Endothelial cell of umbilical vein (primary cell): ENCODE results near the gene DNAH10. TPM values are rescaled to one million over a fixed set of nuclear protein-coding genes. Genes with fewer than 3 reads are reported as not detected.

ENCODE experiments used
- BruUV-seq: library from RNA; stranded (reverse); fragments of 400-500 nt; replicated peaks from 2 replicates; lab custom pipeline; 2021; lab: Mats Ljungman, UMichigan
- CTCF ChIA-PET: fragments of 300-600, 350-600 bp; sonication (Branson Sonifier 250); formaldehyde crosslinking; loops from one replicate; lab custom pipeline; 2021; ENCODE audit warnings: antibody characterized with exemption, inconsistent platforms; lab: Charles Lee
- POLR2A ChIA-PET: fragments of 300-600, 350-600 bp; sonication (Branson Sonifier 250); formaldehyde crosslinking; loops from one replicate; lab custom pipeline; 2021; ENCODE audit warnings: antibody characterized with exemption, inconsistent platforms; lab: Charles Lee
- DNase-seq: peaks from one replicate; pipeline ENCODE4 v3.0.0-alpha.2; 2011; ENCODE audit warnings: low read depth, low spot score
- FAIRE-seq: peaks from 2 replicates; lab custom pipeline; 2011; peaks lifted over from hg19 to GRCh38; lab: Jason Lieb, UNC
- H2AFZ ChIP-seq: 2 replicates; pipeline ENCODE4 v1.6.0; 2012; ENCODE audit warnings: low read depth, low read length, control low read depth, inconsistent platforms
- H3K27ac ChIP-seq: 2 replicates; pipeline ENCODE4 v1.5.1; 2011; ENCODE audit warnings: low read depth, mild to moderate bottlenecking, control low read depth, low read length, moderate library complexity; ENCODE audit not compliant: insufficient read depth
- H3K27me3 ChIP-seq, 2 experiments: 2 replicates each; pipeline versions ENCODE4 v1.6.0 to v1.6.1; 2011; ENCODE audit warnings: low read length in 2 of 2, mixed read lengths in 1 of 2; ENCODE audit not compliant: control insufficient read depth in 2 of 2, insufficient read depth in 2 of 2
- H3K36me3 ChIP-seq, 2 experiments: 2 replicates in 1 of 2; 3 replicates in 1 of 2; pipeline ENCODE4 v1.5.1; 2011; ENCODE audit warnings: low read length in 2 of 2, mild to moderate bottlenecking in 1 of 2, moderate library complexity in 1 of 2; ENCODE audit not compliant: control insufficient read depth in 2 of 2, insufficient read depth in 2 of 2; ENCODE audit errors: extremely low read depth in 1 of 2
- H3K4me1 ChIP-seq: 3 replicates; pipeline ENCODE4 v1.5.1; 2011; ENCODE audit warnings: mild to moderate bottlenecking, low read length; ENCODE audit not compliant: control insufficient read depth, insufficient read depth; ENCODE audit errors: extremely low read depth
- H3K4me2 ChIP-seq: 2 replicates; pipeline ENCODE4 v1.6.1; 2011; ENCODE audit warnings: low read length, control low read depth, mixed read lengths; ENCODE audit not compliant: insufficient read depth
- H3K4me3 ChIP-seq, 3 experiments: fragments of 200-600 bp in 1 of 3; sonication (generic), shearing (Covaris generic) in 1 of 3; replicated peaks in 1 of 3; 2 replicates each; pipeline ENCODE4 v1.5.1; 2011 to 2016; ENCODE audit warnings: control low read depth in 3 of 3, low read length in 3 of 3, mild to moderate bottlenecking in 2 of 3, inconsistent platforms in 1 of 3, low read depth in 1 of 3, moderate library complexity in 1 of 3; ENCODE audit not compliant: insufficient read depth in 1 of 3
- H3K79me2 ChIP-seq: 2 replicates; pipeline ENCODE4 v1.6.0; 2012; ENCODE audit warnings: low read length, inconsistent platforms; ENCODE audit not compliant: control insufficient read depth, insufficient read depth
- H3K9ac ChIP-seq: replicated peaks from 2 replicates; pipeline ENCODE3; 2011; ENCODE audit warnings: low read length, control low read depth; ENCODE audit not compliant: insufficient read depth; ENCODE audit errors: extremely low read depth
- H3K9me1 ChIP-seq: replicated peaks from 3 replicates; pipeline ENCODE4 v1.6.0; 2011; ENCODE audit warnings: mild to moderate bottlenecking, low read length; ENCODE audit not compliant: control insufficient read depth, insufficient read depth; ENCODE audit errors: extremely low read depth
- H3K9me3 ChIP-seq: replicated peaks from 2 replicates; pipeline ENCODE4 v1.5.1; 2012; ENCODE audit warnings: low read length, inconsistent platforms; ENCODE audit not compliant: control insufficient read depth, insufficient read depth
- H4K20me1 ChIP-seq: replicated peaks from 2 replicates; pipeline ENCODE3; 2011; ENCODE audit warnings: mild to moderate bottlenecking, low read length; ENCODE audit not compliant: control insufficient read depth, insufficient read depth; ENCODE audit errors: extremely low read depth
- CTCF ChIP-seq, 2 donors: IDR thresholded peaks; 1 replicate in 1 of 2; 2 replicates in 1 of 2; pipeline ENCODE4 v1.5.1; 2011; ENCODE audit warnings: low read length in 2 of 2, mild to moderate bottlenecking in 2 of 2, moderate library complexity in 2 of 2, control low read depth in 1 of 2, inconsistent platforms in 1 of 2, low read depth in 1 of 2; ENCODE audit not compliant: insufficient read depth in 1 of 2; ENCODE audit errors: extremely low read depth in 1 of 2
- EZH2 ChIP-seq: IDR thresholded peaks from 2 replicates; pipeline ENCODE4 v1.6.1; 2012; ENCODE audit warnings: borderline replicate concordance, low read depth, mild to moderate bottlenecking, moderate library complexity, low read length, inconsistent platforms; ENCODE audit not compliant: severe bottlenecking
- FOS ChIP-seq: IDR thresholded peaks from 2 replicates; pipeline ENCODE4 v1.6.1; 2011; ENCODE audit warnings: mild to moderate bottlenecking, low read length, moderate library complexity, borderline replicate concordance; ENCODE audit not compliant: insufficient read depth
- GATA2 ChIP-seq: IDR thresholded peaks from 2 replicates; pipeline ENCODE4 v1.7.0; 2011; ENCODE audit warnings: low read depth, mild to moderate bottlenecking, moderate library complexity, mixed read lengths, low read length; ENCODE audit not compliant: insufficient read length, insufficient read depth
- JUN ChIP-seq: IDR thresholded peaks from 2 replicates; pipeline ENCODE4 v1.6.1; 2011; ENCODE audit warnings: borderline replicate concordance, low read depth; ENCODE audit not compliant: insufficient read length, insufficient read depth
- MAX ChIP-seq: IDR thresholded peaks from 2 replicates; pipeline ENCODE4 v1.6.1; 2011; ENCODE audit not compliant: insufficient read depth, insufficient read length
- MYC ChIP-seq: IDR thresholded peaks from one replicate; pipeline ENCODE4 v1.6.1; 2011; ENCODE audit warnings: mild to moderate bottlenecking, low read depth, low read length
- POLR2A ChIP-seq: IDR thresholded peaks from 2 replicates; pipeline ENCODE4 v1.6.1; 2012; ENCODE audit warnings: low read depth, mild to moderate bottlenecking, control low read depth, low read length
- POLR2AphosphoS5 ChIP-seq: IDR thresholded peaks from 2 replicates; pipeline ENCODE4 v1.6.1; 2012; ENCODE audit warnings: low read depth, mild to moderate bottlenecking, control low read depth, low read length, moderate library complexity; ENCODE audit not compliant: insufficient read depth
- dilution Hi-C: fragments of 300-500 bp; cut with MboI; formaldehyde crosslinking; loops from one replicate; pipeline ENCODE4 v1.15.0; 2019; ENCODE audit warnings: low sequenced_read_pairs; ENCODE audit not compliant: extremely low pct_ligation_motif_present
- intact Hi-C: fragments of 100-400 bp; cut with micrococcal nuclease; formaldehyde crosslinking; loops from one replicate; pipeline ENCODE4 v1.10.0; 2022
- polyA plus RNA-seq, 4 experiments: library from polyadenylated mRNA; depleted of rRNA in 3 of 4; stranded (reverse) in 3 of 4; unstranded in 1 of 4; fragments of >200 nt; gene quantifications; 2 replicates each; pipeline versions ENCODE4 v1.2.1 to v1.2.3, GENCODE V29; 2011 to 2012; ENCODE audit warnings: missing spikeins in 1 of 4
- total RNA-seq: library from RNA; stranded (reverse); gene quantifications from 2 replicates; pipeline ENCODE4 v1.2.3, GENCODE V29; 2021

Gene DNAH10
- total and polyA plus RNA-seq, 2 donors (not counting 3 experiments of a cell fraction or from before 2014, with no cell fraction given), result 0.04 to 0.31 TPM

DNA sequence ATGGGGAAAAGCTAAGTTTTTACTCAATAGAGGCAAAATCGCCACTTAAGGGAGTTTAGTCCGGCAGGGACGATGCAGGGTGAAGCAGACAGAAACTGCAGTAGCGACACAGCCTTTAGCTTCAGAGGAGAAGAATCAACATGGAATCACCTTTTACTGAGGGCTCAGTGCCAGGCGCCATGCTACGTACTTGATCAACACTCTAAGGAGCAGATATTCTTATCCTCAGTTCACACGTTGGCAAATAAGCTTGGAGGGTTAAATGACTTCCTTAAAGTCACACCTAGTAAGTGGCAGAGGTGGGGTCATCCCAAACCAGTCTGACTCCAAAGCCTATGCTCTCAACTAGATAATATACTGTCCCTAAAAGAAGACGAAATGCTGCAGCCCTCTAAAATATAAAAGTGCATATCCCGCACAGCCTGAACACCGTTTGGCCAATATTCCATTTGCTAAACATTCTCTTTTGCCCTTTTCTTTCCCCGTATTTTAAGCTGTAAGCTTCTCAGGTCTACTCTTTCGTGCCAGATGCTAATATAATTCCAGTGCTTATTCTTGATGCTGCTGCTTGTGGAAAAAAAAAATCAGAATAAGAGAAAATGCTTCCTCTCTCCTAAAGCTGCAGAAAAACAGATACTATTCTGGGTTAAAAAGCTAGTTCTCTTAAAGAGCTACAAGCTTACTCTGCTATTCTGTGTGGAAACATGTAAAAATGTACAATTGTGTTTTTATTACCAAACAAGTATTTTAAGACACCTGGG lies 199.7 kb downstream of the DNAH10 start:
- no peaks in the 10 kb centered on the region for H3K27me3 ChIP-seq
- no peaks in the 10 kb centered on the region for H4K20me1 ChIP-seq
- H3K9me3 ChIP-seq, result no peaks in the 10 kb centered on the region
- dilution Hi-C loops, result no loop called here
- POLR2A ChIA-PET, result no interaction called here
- H3K9me1 ChIP-seq, result no peaks in the 10 kb centered on the region
- no peaks in the 10 kb centered on the region for H3K79me2 ChIP-seq
- H3K27ac ChIP-seq, result no peak overlapping the region
- no peaks in the 10 kb centered on the region for H3K4me1 ChIP-seq
- no peak overlapping the region for H3K9ac ChIP-seq
- BruUV-seq, result no TSS peak
- no peak for TF ChIP-seq MAX
- no peak for TF ChIP-seq MYC
- no peak for TF ChIP-seq POLR2A
- TF ChIP-seq FOS, result no peak
- TF ChIP-seq POLR2AphosphoS5, result no peak
- TF ChIP-seq CTCF (IDR thresholded peaks at IDR 0.05; ENCODE audit: extremely low read depth in 1 of 2, insufficient read depth in 1 of 2, low read depth in 1 of 2, low read length in 2 of 2), result no peak
- TF ChIP-seq EZH2, result no peak
- TF ChIP-seq GATA2, result no peak
- no peak for TF ChIP-seq JUN
- no peak for DNase-seq
- peaks cover 0 to 2% of the 10 kb centered on the region in 2 experiments for H3K36me3 ChIP-seq
- H3K4me2 ChIP-seq, result no peak overlapping the region
- H3K4me3 ChIP-seq, result no peak overlapping the region
- CTCF ChIA-PET, result interaction anchor here (0.5 to 1.5 kb wide), 4 partner anchors 10 to 92 kb away, joined by 3 to 5 read pairs (median 3); no protein-coding TSS in a partner anchor
- intact Hi-C loops, result no loop called here
- H2AFZ ChIP-seq, result no peak overlapping the region
- FAIRE-seq, result no peak
